Activated CD4-positive, alpha-beta T cell treated with anti-CD3 and anti-CD28 coated beads, Interleukin-2, amount 10 ng/mL, durations not matched to agents 24 days and 14 days (primary cell): Measurements from ENCODE around the gene STIP1. TPM values are rescaled to one million over a fixed set of nuclear protein-coding genes. Genes with fewer than 3 reads are reported as not detected.
"Not testable (repeated sequence)": the region's sequence is repeated elsewhere in the genome, so short reads cannot be mapped to it uniquely, and the experiment has no call there.

Source experiments
- DNase-seq: peaks from one replicate; pipeline ENCODE4 v3.0.0; 2022
- H3K27ac Mint-ChIP-seq: one replicate; pipeline ENCODE4 v1.8.0; 2022; ENCODE audit warnings: mild to moderate bottlenecking, mixed read lengths
- H3K27me3 Mint-ChIP-seq: one replicate; pipeline ENCODE4 v1.8.0; 2022; ENCODE audit warnings: mixed read lengths
- H3K36me3 Mint-ChIP-seq: one replicate; pipeline ENCODE4 v1.8.0; 2022; ENCODE audit warnings: low read depth, mild to moderate bottlenecking, mixed read lengths
- H3K4me1 Mint-ChIP-seq: one replicate; pipeline ENCODE4 v1.8.0; 2021; ENCODE audit warnings: mixed read lengths
- H3K4me3 Mint-ChIP-seq: one replicate; pipeline ENCODE4 v1.8.0; 2022; ENCODE audit warnings: mild to moderate bottlenecking, moderate library complexity, mixed read lengths
- H3K9me3 Mint-ChIP-seq: one replicate; pipeline ENCODE4 v1.8.0; 2021; ENCODE audit warnings: mixed read lengths
- intact Hi-C: fragments of 100-400 bp; cut with micrococcal nuclease; formaldehyde crosslinking; loops from one replicate; pipeline ENCODE4 v1.15.1; 2023
- total RNA-seq: library from RNA; stranded (reverse); gene quantifications from 2 replicates; pipeline ENCODE4 v1.2.3, GENCODE V29; 2022

The STIP1 gene
- total RNA-seq, 1 donor from 2014 or later, result 521 TPM

DNA sequence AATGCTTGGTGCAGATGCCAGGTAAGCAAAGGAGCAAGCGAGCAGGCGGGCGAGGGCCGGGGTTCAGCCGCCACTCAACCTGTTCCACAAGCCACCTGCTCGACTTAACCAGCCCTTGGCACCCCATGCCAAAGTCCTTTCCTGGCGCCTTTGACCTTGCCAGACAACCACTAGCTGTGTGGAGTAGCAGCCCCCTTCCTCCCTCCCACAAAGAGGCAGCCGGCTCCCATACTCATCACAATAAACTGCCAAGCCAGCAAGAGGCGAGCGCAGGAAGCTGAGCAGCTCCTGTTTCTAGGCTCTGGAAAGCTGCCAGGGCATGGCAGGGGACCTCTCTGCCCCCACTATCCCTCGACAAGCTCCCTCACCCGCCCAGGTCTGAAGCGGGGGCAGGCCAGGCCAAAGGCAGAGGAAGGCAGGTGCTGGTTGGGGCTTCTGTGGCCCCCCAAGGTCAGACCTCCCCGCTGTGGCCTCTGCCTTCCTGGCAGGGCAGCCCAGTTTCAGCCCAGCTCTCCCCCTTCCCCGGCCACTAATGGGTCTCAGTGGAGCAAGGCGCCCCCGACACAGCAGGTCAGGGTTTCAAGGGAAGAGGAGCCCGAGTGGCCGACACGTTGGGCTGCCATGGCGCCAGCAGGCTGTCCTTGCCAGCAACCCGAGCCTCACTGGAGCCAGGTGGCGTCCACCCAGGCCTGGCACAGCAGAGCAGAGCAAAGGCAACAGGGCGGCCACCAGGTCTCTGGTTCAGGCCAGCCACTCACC is 35.3 kb upstream of the STIP1 start:
- Mint-ChIP-seq H3K27ac (no peak overlapping the region), H3K4me1 (peaks cover 13% of the 10 kb centered on the region), H3K27me3 (peaks cover 5% of the 10 kb centered on the region), H3K4me3 (no peak overlapping the region), H3K9me3 (no peaks in the 10 kb centered on the region), H3K36me3 (no peaks in the 10 kb centered on the region)
- intact Hi-C loops, result no loop called here
- DNase-seq, result no peak

DNA sequence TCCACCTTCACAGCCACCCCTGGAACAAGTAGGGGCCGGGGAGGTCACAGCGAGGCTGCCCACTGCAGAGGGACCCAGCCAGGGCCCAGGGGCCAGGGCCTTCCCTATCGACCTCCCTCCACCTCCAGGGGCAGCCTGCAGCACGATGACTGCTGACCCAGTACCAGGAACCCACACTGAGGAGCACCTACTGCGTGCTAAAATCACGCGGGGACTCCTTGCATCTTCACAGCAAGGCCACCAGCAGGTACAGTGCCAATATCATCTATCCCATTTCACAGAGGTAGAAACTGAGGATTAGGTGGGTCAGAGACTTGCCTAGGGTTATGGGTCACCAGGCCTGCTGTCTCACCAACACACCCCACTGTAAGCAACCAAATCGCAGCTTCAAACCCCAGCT is 34.6 kb upstream of the STIP1 start:
- Mint-ChIP-seq H3K4me1 (peaks cover 10% of the 10 kb centered on the region), H3K27me3 (peaks cover 5% of the 10 kb centered on the region), H3K27ac (no peak overlapping the region), H3K9me3 (no peaks in the 10 kb centered on the region), H3K4me3 (no peak overlapping the region), H3K36me3 (no peaks in the 10 kb centered on the region)
- DNase-seq, result no peak
- intact Hi-C loops, result no loop called here

DNA sequence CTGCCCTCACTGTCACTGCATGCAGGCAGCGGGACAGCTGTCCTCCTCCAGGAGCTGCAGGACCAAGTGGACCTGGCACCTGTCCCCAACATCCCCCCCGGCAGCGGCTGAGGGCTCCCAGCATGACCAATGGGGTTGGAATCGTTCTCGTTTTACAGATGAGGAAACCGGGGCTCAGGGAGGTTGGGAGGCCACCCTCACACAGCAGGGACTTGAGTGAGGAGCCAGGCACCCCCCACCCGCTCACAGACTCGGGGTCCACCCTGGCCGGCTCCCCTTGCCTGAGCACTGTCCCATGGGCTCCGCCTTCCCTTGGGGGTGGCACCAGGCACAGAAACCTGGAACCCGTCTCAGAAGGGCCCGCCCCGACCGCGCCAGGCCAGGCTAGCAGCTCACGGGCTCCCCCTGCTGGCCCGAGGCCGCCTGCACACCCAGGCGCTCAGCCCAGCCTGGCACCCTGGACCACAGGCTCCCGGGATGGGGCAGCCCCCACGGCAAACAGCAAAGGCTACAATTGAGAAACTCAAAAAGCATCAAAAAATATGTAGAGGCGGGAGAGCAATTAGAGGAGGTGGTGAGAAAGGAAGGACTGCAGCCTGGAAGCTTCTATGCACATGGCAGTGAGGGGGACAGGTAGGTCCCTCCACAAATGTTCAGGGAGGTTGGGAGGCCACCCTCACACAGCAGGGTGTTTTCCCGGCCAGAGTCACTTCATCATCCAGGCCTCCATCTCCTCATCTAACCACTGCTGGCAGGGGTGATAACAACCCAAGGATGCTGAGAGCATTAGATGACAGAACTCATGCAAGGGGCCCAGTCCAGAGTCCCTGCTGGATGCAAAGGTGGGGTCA is 32.9 kb upstream of the STIP1 start:
- peak; percentile 93 for DNase-seq
- Mint-ChIP-seq H3K4me1 (peaks cover 7% of the 10 kb centered on the region), H3K27ac (no peak overlapping the region), H3K9me3 (no peaks in the 10 kb centered on the region), H3K36me3 (no peaks in the 10 kb centered on the region), H3K4me3 (no peak overlapping the region), H3K27me3 (peaks cover 5% of the 10 kb centered on the region)
- intact Hi-C loops, result loop anchor here (2.0 kb wide), 1 partner anchor 386 kb away; no protein-coding TSS in a partner anchor

DNA sequence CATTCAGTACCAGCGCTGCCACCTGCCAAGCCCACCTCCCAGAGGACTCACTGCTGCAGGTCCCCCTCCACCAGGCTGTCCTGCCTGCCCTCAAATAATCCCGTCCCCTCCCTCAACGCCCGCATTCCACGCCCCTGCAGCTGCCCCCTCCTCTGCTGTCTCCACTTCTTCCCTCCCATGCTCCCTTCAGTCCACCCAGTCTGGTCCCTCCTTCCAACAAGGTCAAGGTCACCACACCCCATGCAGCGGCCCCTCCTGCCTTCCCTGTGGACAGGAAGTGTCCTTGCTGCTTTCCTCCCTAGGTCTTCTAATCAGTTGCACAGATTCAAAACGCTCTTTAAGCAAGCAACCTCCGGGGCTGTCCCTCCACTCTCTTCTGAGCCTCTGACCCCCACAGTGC is 32.2 kb upstream of the STIP1 start:
- intact Hi-C loops, result loop anchor here (2.0 kb wide), 1 partner anchor 387 kb away; no protein-coding TSS in a partner anchor
- H3K36me3 Mint-ChIP-seq, result no peaks in the 10 kb centered on the region
- peaks cover 7% of the 10 kb centered on the region for H3K4me1 Mint-ChIP-seq

DNA sequence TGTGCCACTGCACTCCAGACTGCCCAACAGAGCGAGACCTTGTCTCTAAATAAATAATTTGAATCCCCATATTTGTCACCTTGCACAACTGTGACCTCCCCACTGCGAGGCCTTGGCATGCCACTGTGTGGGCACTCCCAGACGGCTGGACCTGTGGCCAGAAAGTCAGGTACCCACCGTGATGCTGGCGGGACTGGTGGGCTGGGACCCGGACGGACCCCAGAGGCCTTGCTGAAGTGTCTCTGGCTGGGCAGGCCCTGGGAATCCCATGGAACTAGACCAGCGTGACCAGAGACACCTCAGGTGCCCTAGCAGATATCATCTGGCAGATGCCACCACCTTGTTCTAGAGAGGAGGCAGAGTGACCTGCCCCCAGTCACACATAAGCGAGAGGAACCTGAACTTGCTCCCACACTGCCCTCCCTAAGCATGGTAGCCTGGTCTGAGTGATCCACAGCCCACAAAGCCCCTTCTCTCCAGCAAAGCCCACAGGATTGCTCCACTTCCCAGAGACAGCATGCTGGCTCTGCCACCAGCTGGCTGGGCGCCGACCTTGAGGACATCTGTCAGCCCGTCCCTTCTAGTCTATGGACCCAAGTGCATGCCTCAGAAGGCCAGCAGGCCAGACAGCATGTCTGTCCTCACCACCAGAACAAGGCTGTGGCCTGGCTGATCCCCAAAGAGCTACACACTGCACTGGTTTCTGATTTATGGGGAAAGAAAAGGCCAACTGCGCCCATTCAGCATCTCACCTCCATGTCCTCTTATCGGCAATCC is 29.5 kb upstream of the STIP1 start:
- Mint-ChIP-seq H3K9me3 (no peaks in the 10 kb centered on the region), H3K4me3 (no peak overlapping the region), H3K4me1 (peaks cover 7% of the 10 kb centered on the region), H3K27ac (no peak overlapping the region), H3K27me3 (peaks cover 5% of the 10 kb centered on the region), H3K36me3 (peaks cover 5% of the 10 kb centered on the region)
- intact Hi-C loops, result no loop called here
- DNase-seq, result no peak

More for the DNA sequence above, 32.2 kb upstream of the STIP1 start:
- no peak for DNase-seq
- no peaks in the 10 kb centered on the region for H3K9me3 Mint-ChIP-seq
- H3K4me3 Mint-ChIP-seq, result no peak overlapping the region
- peaks cover 5% of the 10 kb centered on the region for H3K27me3 Mint-ChIP-seq
- H3K27ac Mint-ChIP-seq, result no peak overlapping the region

DNA sequence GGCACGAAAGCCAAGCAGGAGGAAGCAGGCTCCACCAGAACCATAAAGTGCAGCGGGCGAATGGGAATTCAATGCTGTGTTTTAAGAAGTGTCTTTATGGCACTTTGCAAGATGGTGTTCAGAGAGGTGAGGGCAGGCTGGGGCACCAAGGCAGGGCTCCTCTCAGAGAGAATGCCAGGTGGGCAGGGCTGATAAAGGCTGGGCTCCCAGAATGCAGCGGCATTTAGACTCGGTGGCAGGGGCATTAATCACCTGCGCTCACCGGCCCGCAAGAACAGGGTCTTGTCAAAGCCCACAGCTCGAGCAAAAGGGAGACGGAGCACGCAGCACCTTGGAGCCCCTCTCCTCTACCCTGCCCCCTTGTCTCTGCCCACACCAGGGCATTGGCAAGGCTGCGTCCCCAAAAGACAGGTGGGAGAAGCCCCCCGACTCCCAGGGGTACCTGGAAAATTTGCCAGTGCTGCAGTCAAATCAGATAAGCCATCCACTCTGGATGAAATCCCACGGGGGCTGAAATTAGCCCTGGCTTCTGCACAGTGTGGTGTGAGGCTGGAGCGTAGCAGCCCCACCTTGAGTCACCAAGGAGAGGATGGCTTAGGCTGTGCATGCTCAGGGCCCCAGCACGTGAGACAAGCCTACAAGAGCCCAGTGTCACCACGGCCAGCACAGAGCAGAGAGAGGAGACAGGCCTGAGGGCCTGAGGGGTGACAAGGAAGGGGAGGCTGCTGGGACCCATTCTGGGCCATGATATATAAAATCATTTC is 28.2 kb upstream of the STIP1 start:
- H3K27me3 Mint-ChIP-seq, result peaks cover 5% of the 10 kb centered on the region
- H3K36me3 Mint-ChIP-seq, result peaks cover 6% of the 10 kb centered on the region
- peaks cover 7% of the 10 kb centered on the region for H3K4me1 Mint-ChIP-seq
- H3K27ac Mint-ChIP-seq, result no peak overlapping the region
- H3K4me3 Mint-ChIP-seq, result no peak overlapping the region
- H3K9me3 Mint-ChIP-seq, result no peaks in the 10 kb centered on the region
- DNase-seq, result no peak
- intact Hi-C loops, result no loop called here

DNA sequence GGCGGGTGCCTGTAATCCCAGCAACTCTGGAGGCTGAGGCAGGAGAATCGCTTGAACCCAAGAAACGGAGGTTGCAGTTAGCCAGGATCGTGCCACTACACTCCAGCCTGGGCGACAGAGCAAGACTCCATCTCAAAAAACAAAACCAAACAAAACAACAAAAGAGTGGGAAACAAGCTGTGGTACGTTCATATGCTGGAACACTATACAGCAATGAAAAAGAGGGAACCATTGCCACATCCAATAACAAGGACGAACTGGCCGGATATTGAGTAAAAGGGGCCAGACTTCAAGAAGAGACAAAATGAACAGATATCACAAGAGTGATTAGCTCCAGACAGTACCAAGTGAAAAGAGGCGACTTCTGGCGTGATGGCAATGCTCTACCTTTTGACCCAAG is 24.9 kb upstream of the STIP1 start:
- Mint-ChIP-seq H3K9me3 (no peaks in the 10 kb centered on the region), H3K4me3 (no peak overlapping the region), H3K36me3 (peaks cover 6% of the 10 kb centered on the region), H3K27ac (no peak overlapping the region), H3K27me3 (no peaks in the 10 kb centered on the region), H3K4me1 (peaks cover 4% of the 10 kb centered on the region)
- DNase-seq, result no peak
- intact Hi-C loops, result no loop called here

DNA sequence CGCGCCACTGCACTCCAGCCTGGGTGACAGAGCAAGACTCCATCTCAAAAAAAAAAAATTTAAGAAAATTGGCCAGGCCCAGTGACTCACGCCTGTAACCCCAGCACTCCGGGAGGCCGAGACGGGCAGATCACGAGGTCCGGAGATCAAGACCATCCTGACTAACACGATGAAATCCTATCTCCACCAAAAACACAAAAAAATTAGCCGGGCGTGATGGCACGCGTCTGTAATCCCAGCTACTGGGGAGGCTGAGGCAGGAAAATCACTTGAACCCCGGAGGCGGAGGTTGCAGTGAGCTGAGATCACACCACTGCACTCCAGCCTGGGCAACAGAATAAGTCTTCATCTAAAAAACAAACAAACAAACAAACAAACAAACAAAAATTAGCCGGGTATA is 23.2 kb upstream of the STIP1 start:
- H3K9me3 Mint-ChIP-seq, H3K36me3 Mint-ChIP-seq, H3K4me1 Mint-ChIP-seq, DNase-seq, H3K27ac Mint-ChIP-seq, intact Hi-C loops, H3K4me3 Mint-ChIP-seq, H3K27me3 Mint-ChIP-seq: not testable (repeated sequence)

DNA sequence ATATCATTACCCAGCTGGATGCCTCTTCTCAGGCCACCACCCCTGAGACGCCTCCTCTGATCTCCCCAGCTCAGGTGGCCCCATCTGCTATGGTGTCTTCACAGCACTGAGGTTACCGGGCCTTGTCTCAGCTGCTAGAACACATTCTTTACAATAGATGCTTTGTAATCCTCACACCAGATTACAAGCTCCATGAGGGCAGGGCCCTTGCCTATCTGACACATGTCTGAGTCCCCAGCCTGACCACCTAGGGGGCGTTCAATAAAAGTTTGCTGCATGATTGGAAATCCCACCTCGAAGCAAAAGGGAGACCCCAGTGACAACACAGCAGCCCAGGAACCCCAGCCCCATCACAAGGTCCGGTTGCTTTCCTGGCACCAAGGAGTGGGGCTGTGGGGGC is 22.0 kb upstream of the STIP1 start:
- DNase-seq, result no peak
- no peaks in the 10 kb centered on the region for H3K9me3 Mint-ChIP-seq
- H3K4me1 Mint-ChIP-seq, result peaks cover 10% of the 10 kb centered on the region
- intact Hi-C loops, result no loop called here
- no peaks in the 10 kb centered on the region for H3K27me3 Mint-ChIP-seq
- peak overlapping the region; percentile 2 for H3K4me3 Mint-ChIP-seq
- H3K27ac Mint-ChIP-seq, result no peak overlapping the region
- H3K36me3 Mint-ChIP-seq, result peaks cover 7% of the 10 kb centered on the region

DNA sequence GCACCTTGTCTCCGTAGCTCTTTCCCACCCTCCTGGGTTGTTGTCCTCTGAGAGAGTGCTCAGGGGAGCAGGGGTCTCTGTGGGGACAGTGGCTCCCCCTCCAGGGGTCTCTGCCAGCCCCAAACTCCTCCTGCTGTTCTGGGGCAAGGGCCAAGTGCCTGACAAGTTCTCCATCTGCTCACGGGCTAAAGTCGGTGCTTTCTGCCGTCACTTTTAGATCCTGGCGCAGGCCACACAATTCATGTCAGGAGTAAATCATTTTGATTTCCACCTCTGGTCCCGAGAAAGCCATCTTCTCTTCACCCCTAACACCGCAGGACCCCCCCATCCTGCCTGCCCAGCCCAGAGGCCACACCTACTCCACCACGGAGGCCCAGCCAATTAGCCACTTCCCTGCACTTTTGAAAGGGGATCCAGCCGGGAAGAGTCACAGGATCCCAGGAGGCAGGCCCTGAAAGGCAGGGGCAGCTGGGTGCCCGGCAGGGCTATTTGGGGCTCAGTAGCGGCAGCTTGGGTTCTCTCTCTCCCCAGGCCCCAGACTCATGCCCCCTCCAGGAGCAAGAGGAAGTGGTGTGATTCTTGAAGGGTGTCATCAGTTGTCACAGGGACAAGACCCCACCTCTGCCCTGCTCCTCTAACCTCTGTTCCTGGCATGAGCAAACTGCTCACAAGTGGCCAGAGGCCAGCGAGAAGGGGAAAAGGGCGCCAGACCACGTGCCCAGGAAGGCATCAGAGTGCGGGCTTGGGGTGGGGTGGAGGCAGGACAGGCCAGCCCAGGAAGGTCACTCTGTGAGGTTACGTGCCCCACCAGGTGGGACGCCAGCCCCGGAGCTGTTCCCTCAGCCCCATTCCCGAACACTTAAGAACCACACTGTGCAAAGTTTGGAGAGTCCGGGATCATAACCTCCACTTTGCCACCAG is 21.3 kb upstream of the STIP1 start:
- peaks cover 10% of the 10 kb centered on the region for H3K4me1 Mint-ChIP-seq
- DNase-seq, result no peak
- H3K27me3 Mint-ChIP-seq, result no peaks in the 10 kb centered on the region
- H3K9me3 Mint-ChIP-seq, result no peaks in the 10 kb centered on the region
- H3K27ac Mint-ChIP-seq, result peak overlapping the region; percentile 84
- peaks cover 7% of the 10 kb centered on the region for H3K36me3 Mint-ChIP-seq
- intact Hi-C loops, result no loop called here
- peak overlapping the region; percentile 81 for H3K4me3 Mint-ChIP-seq

DNA sequence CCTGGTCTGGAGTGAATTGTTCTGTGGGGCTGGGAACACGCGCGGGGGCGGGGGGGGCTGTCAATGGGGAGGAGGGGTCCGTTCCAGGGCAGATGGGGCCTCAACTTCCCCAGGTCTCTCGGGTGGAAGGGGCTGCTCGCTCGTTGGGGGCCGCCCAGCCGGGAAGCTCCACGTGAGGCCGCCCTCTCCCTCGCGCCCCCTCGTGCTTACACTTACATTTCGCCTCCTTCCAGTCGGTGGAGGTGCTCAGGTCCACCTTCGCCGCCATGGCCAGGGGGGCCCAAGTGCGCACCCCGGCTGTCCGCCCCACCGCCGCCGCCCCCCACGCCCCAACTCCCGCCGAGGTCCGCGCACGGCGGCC is 20.5 kb upstream of the STIP1 start:
- Mint-ChIP-seq H3K4me3 (peak overlapping the region; percentile 81), H3K27ac (no peak overlapping the region), H3K36me3 (peaks cover 9% of the 10 kb centered on the region), H3K27me3 (no peaks in the 10 kb centered on the region), H3K4me1 (peaks cover 10% of the 10 kb centered on the region), H3K9me3 (no peaks in the 10 kb centered on the region)
- intact Hi-C loops, result no loop called here
- peak; percentile 68 for DNase-seq

DNA sequence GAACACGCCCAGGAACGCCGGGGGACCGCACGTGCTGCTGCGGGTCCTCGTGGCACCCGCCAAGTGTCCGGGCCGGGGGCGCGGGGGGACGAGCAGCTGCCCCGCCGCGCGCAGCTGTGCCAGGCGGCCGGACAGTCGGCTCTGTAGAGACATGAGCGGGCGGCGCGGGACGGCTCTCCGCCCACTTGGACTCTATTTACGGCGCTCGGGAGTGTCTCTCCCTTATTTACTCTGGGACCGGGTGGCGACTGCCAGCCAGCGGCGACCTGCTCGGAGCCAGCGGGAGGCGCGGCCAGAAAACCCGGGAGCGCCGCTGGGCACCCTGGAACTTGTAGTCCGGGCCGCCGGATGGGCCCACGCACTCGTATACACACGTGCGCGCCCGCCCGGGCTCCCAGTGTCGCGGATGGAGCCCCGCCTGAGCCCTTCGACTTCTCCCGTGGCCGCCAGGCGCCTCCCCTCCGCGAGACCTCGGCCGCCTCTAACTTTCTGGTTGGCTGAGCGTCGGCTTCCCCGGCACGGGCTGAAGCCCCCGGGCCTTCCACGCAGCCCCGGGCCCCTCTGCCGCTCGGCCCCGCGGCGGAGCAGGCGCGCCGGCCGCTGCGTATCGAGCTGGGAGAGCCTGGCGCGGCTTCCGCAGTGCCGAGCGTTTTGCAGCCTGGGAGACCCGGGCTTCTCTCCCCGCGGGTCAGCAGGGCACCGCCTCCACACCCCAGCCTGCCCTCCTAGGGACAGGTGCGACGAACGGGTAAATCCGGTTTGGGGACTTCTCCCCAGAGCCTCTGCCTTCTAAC is 19.9 kb upstream of the STIP1 start, which contains the start of gene MACROD1:
MACROD1 (minus strand) TSS at position 272 of the 794 bp plus-strand sequence; CDS start at position 153, 119 bp downstream.
- intact Hi-C loops, result loop anchor here (2.0 kb wide), 1 partner anchor 19 kb away; no protein-coding TSS in a partner anchor
- no peaks in the 10 kb centered on the region for H3K27me3 Mint-ChIP-seq
- peak within 1 kb of the TSS; percentile 84 for H3K27ac Mint-ChIP-seq
- H3K4me1 Mint-ChIP-seq, result peaks cover 10% of the 10 kb centered on the region
- peak within 1 kb of the TSS; percentile 90 for H3K4me3 Mint-ChIP-seq
- no peaks in the 10 kb centered on the region for H3K9me3 Mint-ChIP-seq
- H3K36me3 Mint-ChIP-seq, result peaks cover 8% of the 10 kb centered on the region
- peak; percentile 95 for DNase-seq
